ENCODE data around the gene BFAR.
"Not testable (repeated sequence)": the region's sequence is repeated elsewhere in the genome, so short reads cannot be mapped to it uniquely, and the experiment has no call there.

BFAR gene

DNA sequence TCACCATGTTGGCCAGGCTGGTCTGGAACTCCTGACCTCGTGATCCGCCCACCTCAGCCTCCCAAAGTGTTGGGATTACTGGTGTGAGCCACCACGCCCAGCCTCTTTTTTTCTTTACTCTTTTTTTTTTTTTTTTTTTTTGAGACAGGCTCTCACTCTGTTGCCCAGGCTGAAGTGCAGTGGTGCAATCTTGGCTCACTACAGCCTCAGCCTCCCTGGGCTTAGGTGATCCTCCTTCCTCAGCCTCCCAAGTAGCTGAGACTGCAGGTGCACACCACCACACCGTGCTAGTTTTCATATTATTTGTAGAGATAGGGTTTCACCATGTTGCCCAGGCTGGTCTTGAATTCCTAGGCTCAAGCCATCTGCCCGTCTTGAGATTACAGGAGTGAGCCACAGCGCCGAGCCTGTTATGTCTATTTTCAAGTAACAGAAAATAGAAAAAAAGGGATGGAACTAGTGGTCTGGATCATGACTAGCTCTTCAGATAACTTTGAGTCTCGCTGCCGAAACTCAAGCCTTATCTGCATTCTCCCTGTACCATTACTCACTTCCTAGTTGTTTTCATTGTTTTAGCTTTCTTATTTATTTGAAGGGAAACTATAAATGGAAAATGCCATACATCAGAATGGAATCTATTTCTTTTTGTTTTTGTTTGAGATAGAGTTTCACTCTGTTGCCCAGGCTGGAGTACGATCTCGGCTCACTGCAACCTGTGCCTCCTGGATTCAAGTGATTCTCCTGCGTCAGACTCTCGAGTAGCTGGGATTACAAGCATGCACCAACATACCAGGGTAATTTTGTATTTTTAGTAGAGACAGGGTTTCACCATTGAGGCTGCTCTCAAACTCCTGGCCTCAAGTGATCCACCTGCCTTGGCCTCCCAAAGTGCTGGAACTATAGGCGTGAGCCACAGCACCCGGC lies 53.4 kb downstream of the BFAR start:
- in situ Hi-C loops (cut with MboI; ENCODE audit: low sequenced_read_pairs): not testable (repeated sequence)

DNA sequence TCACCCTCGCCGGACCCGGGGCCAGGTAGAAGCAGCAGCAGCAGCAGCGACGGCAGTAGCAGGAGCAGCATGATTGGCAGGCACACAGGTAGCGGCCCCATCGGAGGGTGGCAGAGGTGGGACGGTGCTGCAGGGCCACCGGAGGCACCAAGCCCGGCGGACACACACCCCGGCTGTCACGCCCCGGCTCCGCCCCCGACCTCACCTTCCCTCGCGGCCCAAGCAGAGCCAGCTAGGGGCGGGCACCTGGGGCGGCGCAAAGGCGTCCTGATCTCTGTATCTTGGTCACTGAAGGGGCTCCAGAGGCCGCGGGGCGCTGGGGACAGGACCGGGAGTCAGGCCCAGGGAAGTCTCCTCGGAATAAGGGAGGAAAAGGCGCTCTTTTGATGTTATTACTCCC lies 61.4 kb downstream of the BFAR start, which contains the start of gene PLA2G10:
TSS of gene PLA2G10 (minus strand) at position 180 of the 400 bp plus-strand sequence. CDS start at position 101, 79 bp downstream.
- in situ Hi-C loops (cut with MboI; ENCODE audit: low sequenced_read_pairs): not testable (repeated sequence)

DNA sequence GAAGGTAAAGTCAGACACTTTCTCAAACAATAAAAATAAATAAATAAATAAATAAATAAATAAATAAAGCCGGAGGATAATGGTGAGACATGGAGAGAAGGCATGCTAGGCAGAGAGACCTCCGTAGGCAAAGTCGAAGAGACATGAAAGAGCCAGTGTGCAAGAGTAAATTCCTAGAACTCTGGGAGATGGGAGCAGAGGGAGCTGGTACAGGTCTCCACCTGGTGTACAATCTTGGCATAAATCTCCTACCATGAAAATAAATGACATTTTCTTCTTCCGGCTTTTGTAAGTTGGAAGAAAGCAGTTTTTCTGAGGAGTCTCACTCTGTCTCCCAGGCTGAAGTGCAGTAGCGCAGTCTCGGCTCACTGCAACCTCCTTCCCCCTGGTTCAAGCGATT lies 69.1 kb downstream of the BFAR start:
- in situ Hi-C loops (cut with MboI; ENCODE audit: low sequenced_read_pairs): not testable (repeated sequence)

DNA sequence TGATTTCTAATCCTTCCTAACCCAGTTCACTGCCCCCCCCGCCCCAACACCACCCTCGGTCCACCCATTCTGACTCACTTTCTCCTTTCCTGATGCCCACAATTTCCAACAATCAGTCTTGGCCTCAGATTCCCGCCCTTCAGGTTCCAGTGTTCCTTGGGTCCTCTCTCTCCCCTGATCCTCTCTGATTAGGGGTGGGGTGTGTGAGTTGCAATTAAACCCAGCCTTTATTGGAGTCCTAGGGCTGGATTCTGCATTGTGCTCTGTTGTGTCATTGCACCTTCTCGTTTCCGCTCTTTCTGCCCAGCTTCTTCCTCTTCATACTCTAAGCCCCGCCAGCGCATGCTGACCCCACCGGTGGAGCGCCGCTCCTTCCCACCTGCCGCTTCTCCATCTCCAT lies 69.9 kb downstream of the BFAR start:
- in situ Hi-C loops (cut with MboI; ENCODE audit: low sequenced_read_pairs): not testable (repeated sequence)

DNA sequence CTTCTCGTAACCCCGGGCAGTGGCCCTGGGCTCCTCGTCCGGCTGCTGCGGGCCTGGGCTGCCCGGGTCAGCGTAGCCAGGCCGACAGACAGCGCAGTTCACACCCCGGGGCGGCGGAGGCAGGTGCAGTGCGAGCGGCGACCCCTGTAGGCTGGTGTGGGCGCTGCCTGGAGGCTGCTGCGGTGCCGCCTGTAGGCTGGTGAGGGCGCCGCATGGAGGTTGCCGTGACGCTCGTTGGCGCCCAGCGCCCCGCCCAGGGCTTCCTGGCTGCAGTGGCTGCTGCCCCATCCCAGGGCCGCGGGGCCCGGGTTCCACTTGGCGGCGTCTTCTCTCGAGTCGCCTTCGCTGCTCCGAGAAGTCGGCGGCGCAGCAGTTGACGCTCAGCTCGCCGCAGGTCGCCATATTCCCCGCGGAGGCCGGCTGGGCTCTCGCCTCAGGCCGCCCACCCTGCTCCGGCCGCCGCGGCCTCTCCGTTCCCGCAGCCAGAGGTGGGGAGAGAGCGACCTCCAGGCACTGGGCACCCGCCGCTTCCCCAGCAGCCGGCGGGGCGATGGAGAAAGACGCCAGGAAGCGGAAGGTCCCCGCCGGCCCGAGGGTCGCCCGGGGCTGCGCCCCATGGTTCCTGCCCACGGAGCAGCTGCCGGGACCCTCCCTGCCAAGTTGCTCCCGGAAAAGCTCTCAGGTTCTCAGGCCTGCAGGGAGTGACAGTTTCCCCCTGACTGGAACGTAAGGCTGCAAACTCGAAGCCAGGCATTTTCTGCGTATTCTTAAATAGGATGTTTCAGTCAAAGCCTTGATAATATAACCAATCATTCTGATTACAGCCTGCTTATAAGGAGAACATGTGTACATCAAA lies 70.6 kb downstream of the BFAR start, which contains the start of gene NPIPA3:
TSS of gene NPIPA3 (plus strand) at position 256 of the 856 bp plus-strand sequence. CDS start 5,533 bp downstream, outside the sequence.
- in situ Hi-C loops (cut with MboI; ENCODE audit: low sequenced_read_pairs): not testable (repeated sequence)

Data from HL-60/S4 treated with phorbol 12-myristate 13-acetate at 8.2 ng/mL for 4 days and 3 days (cell line).